NCI-H1092 treated with DMSO at 0.1 percent for 48 hours (cell line): Measurements from ENCODE around the gene EXOC6.
"Not testable (repeated sequence)": the region's sequence is repeated elsewhere in the genome, so short reads cannot be mapped to it uniquely, and the experiment has no call there.

Experiments used
- DNase-seq: peaks from one replicate; lab custom pipeline; 2025; lab: John Stamatoyannopoulos, UW

Gene EXOC6

GRCh38 chr10:93080350-93081046 is 232.2 kb downstream of the EXOC6 start:
- peak; percentile 21 for DNase-seq

- DNase-seq: no peak
Measured at GRCh38 chr10:93081318-93081717, 233.0 kb downstream of the EXOC6 start.

- no peak for DNase-seq
Measured at GRCh38 chr10:93081834-93082233, 233.5 kb downstream of the EXOC6 start.

- DNase-seq: no peak
Measured at GRCh38 chr10:93083743-93084539, 235.6 kb downstream of the EXOC6 start.

GRCh38 chr10:93085272-93085859 is 237.0 kb downstream of the EXOC6 start:
- DNase-seq: no peak

- DNase-seq: no peak
Measured at GRCh38 chr10:93086289-93086688, 238.0 kb downstream of the EXOC6 start.

- DNase-seq: no peak
Measured at GRCh38 chr10:93087846-93088245, 239.5 kb downstream of the EXOC6 start.

- DNase-seq: no peak
Measured at GRCh38 chr10:93088466-93088865, 240.1 kb downstream of the EXOC6 start.

- no peak for DNase-seq
Measured at GRCh38 chr10:93090619-93091018, 242.3 kb downstream of the EXOC6 start.

GRCh38 chr10:93091960-93092359 is 243.6 kb downstream of the EXOC6 start:
- no peak for DNase-seq

- DNase-seq: no peak
Measured at GRCh38 chr10:93095225-93095624, 246.9 kb downstream of the EXOC6 start.

- DNase-seq: no peak
Measured at GRCh38 chr10:93096901-93097300, 248.6 kb downstream of the EXOC6 start.

GRCh38 chr10:93097386-93097785 is 249.1 kb downstream of the EXOC6 start:
- DNase-seq: no peak

- DNase-seq: no peak
Measured at GRCh38 chr10:93098816-93099215, 250.5 kb downstream of the EXOC6 start.

GRCh38 chr10:93099670-93100069 is 251.3 kb downstream of the EXOC6 start:
- DNase-seq: no peak

GRCh38 chr10:93101148-93101547 is 252.8 kb downstream of the EXOC6 start:
- not testable (repeated sequence) for DNase-seq

- no peak for DNase-seq
Measured at GRCh38 chr10:93103953-93104352, 255.6 kb downstream of the EXOC6 start.

GRCh38 chr10:93106631-93107072 is 258.3 kb downstream of the EXOC6 start:
- DNase-seq: peak; percentile 9
